ENCODE results near the gene PIWIL4.
A peak's percentile ranks its signal among the peaks of the same experiment; 100 is the strongest.

GRCh38 chr11:94519478-94520084 lies 47.6 kb upstream of the PIWIL4 start:
- TF ChIP-seq, protein P1, sequence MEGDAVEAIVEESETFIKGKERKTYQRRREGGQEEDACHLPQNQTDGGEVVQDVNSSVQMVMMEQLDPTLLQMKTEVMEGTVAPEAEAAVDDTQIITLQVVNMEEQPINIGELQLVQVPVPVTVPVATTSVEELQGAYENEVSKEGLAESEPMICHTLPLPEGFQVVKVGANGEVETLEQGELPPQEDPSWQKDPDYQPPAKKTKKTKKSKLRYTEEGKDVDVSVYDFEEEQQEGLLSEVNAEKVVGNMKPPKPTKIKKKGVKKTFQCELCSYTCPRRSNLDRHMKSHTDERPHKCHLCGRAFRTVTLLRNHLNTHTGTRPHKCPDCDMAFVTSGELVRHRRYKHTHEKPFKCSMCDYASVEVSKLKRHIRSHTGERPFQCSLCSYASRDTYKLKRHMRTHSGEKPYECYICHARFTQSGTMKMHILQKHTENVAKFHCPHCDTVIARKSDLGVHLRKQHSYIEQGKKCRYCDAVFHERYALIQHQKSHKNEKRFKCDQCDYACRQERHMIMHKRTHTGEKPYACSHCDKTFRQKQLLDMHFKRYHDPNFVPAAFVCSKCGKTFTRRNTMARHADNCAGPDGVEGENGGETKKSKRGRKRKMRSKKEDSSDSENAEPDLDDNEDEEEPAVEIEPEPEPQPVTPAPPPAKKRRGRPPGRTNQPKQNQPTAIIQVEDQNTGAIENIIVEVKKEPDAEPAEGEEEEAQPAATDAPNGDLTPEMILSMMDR (conservative IDR thresholded peaks at IDR 0.05; ENCODE audit: low read length), result peak; percentile 84
- TF ChIP-seq EZH2phosphoT487 (IDR thresholded peaks at IDR 0.05; ENCODE audit: borderline replicate concordance), result no peak
